GM19397 (cell line): ENCODE results near the gene TAX1BP3.

Experiments
- ATAC-seq: cut with Tn5 transposase; IDR thresholded peaks from one replicate; pipeline ENCODE4 v1.9.1; 2021; ENCODE audit warnings: mild to moderate bottlenecking, moderate library complexity; ENCODE audit not compliant: unreplicated experiment

The TAX1BP3 gene

DNA sequence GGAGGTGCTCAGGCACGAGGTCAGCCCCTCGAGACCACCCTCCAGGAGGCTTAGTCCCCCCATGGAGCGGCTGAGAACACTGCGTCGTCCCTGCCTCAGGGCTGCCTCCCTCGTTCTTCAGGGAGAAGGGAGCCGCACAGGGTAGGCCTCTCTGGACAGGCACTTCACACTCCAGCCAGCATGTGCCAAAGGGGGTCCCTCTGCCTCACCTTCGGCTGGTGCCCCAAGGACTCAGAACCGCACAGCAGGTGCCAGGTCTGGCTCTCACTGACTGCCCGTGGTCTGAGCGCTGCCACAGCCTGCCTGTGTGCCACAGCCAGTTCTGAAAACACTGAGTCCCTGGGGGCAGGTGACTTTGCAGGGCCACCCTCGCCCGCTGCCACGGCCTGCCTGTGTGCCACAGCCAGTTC lies 20.5 kb upstream of the TAX1BP3 start:
- no peak for ATAC-seq

DNA sequence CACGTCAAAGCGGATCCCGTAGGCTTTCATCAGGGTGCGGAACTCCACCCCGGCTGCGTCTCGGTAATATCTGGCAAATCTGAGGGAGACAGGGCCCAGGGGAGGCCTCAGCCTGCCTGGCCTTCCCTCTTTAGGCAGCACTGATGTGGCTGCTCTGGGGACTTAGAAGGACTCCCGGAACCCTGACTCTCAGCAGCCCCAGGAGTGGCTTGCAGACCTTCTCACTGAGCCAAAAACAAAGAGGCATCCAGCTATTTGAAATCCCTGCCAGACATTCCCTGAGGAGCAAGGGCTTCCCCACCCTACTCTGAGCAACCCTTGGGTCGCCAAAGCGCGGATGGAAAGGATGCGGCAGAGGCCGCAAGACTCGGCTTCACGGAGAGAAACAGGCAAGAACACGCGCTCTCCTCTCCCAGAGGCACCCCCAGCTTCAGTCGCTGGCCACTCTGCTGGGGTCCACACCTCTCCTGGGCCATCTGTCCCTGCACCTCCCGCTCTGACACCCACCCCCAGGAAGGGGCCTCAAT lies 19.7 kb upstream of the TAX1BP3 start:
- no peak for ATAC-seq

DNA sequence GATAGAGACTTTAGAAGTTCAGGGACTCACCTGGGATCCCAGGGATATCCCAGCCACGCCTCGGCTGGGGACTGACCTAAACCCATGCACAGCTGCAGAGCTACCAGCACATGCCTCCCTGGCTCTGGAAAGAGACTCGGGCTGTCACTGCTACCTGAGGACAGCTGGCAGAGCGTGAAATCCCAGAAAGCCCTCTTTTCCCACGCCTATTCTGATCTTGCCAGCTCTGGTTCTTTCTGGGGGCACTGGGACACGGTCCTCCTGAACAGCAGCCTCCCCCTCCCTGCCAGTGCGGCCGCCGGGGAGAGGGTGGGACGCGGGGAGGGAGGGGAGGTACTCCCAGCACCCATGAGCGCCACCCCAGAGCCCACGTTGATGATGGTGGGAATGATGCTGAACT lies 16.8 kb upstream of the TAX1BP3 start:
- no peak for ATAC-seq

DNA sequence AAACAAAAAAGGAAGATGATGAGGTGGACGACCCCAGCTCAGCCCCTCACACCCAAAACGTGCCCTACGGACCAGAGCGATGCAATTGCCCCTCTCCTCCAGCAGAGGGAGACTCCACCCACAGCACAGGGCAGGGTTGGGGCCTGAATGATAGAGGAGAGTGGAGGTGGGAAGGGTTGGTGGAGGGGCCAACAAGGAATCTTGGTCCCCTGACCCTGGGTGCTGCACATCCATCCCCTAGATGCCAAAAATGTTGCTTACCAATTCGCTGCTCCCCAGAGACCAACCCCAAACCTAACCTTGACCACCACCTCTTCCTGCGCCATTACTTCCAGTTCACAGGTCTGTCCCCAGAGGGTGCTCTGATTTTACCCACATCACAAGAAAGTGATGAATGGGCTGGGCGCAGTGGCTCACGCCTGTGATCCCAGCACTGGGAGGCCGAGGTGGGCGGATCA lies 14.7 kb upstream of the TAX1BP3 start:
- ATAC-seq: peak; percentile 55

DNA sequence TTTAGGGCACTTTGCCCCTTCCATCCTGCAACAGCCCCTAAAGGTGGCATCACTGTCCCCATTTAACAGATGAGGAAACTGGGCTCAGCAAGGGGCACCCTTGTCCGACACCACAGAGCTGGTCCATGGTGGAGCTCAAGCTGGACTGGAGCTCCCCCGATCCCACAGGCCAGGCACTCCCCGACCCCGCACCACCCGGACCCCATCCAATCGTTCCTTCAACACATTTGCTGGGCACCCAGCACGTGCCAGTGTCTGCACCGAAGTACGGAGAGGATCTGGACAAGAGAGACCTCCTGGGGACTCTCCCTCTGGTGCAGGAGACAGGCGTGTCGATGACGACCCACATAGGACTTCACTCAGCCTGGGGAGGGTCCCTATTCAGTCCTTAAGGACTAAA lies 13.7 kb upstream of the TAX1BP3 start:
- ATAC-seq: no peak

DNA sequence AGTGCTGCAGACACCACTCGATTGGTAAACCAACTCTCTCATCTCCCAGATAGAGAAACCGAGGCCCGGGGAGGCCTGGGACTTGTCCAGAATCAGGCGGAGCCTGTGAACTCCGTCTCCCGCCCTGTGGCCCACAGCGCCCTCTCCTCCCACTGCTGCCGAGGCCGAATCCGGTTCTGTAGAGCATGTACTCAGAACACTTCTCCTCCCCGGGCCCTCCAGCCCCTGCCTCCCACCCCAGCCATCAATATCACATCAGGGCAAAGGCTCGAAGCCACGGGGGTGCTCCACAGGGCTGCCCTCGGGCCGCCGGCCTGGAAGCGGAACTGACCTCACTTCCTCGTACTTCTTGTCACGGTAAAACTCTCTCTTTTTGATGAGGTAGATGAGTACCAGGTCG lies 13.2 kb upstream of the TAX1BP3 start:
- no peak for ATAC-seq

DNA sequence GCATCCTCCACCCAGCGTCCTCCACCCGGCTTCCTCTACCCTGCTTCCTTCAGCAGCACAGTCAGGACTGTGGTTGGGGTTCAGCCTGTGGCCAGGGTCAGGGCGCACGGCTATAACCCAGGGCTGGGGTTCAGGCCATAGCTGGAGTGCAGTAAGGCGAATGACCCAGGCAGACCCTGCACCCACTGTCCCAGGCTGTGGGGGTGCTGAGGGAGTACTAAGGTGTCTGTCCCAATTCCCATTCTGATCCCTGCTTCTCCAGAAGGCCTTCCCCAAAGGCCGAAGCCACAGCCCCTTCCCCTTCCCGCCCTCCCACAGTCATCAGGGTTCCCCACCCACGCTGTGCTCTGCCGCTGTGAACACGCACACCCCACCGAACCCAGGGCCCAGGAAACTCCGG lies 12.7 kb upstream of the TAX1BP3 start:
- no peak for ATAC-seq

DNA sequence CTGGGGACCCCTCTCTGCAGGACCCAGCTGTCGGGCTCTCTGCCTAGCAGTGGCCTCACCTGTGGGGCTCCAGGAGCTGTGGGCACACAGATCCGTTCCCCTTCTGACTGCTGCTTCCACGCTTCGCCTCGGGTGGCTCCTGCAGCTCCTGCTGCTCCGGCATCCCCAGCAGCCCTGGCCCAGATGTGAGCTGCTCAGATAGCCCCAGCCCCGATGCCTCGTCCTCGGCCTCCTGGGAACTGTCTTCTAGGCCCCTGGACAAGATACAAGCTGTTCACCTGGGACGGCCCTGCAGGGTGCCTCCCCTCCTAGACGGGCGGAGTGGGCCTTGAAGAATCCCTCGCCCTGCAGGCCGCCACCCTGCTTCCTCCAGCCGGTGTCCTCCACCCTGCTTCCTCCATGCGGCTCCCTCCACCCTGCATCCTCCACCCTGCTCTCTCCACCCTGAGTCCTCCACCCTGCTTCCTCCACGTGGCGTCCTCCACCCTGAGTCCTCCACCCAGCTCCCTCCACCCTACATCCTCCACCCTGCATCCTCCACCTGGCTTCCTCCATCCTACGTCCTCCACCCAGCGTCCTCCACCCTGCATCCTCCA lies 11.3 kb upstream of the TAX1BP3 start:
- no peak for ATAC-seq

DNA sequence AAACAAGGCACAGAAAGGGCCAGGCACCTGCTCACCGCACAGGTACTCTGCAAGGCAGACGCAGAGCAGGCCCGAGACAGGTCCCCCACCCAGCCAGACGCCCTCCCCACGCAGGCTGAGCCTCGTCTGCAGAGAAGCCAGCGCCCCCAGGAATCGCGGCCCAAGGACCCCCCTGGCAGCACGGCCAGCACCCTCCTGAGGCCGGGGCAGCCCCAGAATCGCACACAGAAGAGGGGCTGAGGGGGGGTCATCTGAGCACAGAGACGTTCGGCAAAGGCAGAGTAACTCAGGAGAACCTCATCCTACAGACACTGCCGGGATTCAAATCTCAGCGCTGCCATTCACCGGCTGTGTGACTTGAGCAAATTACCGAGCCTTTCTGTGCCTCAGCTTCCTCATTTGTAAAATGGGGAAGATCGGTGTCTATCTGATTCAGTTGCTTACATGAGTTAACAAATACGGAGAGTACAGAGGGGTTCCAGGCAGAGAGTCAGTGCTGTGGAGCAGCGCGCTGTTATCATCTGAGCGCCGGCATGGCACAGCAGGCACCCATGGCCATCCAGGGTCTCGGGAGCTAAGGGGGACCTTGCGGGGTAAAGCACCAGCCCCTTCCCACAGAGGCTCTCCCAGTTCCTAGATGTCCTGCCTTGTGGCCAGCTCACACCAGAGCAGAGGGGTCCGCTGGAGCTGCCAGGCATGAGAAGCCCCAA lies 10.6 kb upstream of the TAX1BP3 start:
- no peak for ATAC-seq

DNA sequence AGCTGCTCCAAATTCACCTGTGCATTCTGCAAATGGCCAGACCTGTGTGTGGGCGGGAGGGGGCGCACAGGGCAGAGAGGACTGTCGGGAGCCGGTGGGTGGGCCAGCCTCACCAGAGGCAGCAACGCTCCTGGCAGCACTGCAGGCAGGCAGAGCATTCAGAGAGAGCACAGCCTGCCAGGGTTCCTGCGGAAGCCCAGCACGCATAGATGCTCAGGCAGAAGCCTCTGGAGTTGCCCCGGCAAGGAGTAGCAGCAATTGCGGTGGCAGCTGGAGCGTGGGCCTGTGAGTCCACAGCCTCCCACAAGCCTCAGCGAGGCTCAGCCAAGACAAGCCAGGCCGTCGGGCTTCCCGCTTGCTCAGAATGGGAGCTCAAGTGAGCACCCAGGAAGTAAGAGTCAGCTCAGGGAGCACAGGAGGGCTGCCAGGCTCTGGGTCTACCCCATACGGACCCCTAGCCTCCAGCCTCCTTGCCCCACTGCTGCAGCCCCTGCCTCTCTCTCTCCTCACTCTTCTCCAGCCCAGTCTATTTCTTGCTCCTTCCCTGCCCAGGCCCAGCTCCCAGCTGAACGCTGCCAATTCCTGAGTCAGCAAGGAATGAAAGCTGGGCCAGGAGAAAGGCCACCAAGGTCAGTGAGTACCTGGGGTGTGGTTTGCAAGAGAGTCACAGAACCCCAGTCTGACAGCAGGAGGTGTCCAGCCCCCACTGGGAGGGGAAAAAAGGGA lies 9.9 kb upstream of the TAX1BP3 start:
- ATAC-seq: no peak

DNA sequence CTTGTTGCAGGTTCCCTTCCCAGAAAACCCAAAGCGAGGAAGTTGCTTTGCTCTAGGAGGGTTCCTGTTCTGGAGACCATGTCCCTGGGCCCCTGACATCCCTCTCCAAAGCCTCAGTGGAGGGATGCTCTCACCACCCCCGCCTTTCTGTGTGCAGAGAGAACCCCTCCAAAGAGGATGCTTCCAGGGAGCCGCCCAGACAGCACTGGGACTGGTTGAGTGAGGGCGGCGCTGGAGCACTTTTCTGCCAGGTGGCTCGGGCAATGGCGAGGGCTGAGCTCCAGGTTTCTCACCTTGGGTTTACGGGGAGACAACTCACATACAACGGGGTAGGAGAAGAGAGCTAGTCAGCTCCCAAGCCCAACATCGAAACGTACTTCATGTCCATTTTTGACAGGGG lies 7.5 kb upstream of the TAX1BP3 start:
- no peak for ATAC-seq

DNA sequence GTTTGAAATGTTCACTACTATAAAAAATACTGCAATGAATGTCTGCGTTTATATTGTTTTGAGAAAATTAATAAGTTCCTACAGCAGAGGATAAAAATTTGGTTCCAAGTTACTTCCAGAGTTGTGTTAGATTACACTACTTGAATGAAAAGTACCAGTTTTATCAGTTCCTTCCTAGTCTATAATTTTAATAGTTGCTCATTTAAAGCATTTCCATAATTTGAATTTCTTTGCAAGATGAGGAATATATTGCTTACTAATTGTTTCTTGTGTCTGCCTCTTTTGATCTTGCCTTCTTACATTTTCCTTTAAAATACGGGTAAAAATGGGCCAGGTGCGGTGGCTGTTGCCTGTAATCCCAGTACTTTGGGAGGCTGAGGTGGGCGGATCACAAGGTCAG lies 4.2 kb upstream of the TAX1BP3 start:
- no peak for ATAC-seq

DNA sequence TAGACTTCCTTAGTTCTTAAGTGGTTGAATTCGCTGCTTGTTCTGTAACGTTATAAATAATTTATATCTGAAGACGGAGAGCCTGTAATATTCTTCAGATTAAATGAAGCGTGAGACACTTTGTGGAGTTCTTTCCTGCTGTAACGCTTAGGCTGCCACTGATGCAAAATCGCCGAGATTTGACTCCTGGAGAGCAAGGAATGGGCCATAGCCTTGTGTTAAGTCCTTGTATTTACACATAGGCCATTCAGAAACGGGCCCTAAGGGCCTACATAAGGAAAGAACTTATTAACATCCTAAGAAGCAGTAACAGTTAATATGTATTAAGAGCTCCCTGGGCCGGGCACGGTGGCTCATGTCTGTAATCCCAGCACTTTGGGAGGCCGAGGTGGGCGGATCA lies 1.2 kb upstream of the TAX1BP3 start:
- no peak for ATAC-seq

DNA sequence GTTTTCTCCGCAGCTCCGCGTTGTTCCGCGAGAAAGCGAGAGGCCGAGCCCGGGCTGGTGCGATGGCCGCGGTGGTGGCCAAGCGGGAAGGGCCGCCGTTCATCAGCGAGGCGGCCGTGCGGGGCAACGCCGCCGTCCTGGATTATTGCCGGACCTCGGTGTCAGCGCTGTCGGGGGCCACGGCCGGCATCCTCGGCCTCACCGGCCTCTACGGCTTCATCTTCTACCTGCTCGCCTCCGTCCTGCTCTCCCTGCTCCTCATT lies 638 bp upstream of the TAX1BP3 start:
- peak; percentile 9 for ATAC-seq

DNA sequence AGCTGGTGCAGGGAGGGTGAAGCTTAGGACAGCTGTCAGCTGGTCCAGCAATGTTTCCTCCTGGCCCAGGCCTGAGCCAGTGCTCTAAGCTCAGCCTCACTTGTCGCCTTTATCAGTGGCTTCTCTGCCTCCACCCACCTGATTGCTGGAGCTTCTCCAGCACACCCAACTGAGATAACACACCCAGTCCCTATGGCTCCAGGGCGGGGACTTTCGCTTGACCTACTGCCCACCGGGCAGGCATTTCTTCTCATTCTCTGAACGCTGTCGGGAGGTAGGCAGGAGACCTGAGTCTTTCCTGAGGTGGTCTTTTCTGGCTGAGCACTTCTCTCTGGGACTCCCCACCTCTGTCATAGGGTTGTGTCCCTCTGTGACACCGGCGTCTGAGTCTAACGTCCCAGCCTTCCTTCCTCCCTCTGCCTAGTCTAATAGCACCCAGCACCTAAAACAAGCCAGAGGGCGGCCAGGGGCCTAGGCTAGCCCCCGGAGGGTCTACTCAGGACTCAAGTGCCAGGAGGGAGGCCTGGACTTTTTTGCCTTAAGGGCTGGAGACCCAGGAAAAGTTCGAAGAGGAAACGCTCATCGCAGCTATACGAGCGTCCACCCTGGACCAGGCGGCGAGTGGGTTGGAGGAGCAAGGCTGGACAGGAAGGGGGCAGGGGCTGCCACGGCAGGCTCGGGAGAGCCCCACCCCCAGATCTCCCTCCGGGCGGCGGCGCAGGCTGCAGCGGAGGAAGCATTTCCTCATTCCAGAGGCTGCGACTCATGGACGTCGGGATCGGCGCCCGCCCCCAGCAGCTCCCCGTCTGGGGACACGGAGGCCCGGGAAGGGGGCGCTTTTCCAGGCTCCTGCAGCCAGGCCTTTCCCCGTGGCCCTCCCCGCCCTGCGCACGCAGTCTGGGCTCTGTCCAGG lies 756 bp downstream of the TAX1BP3 start:
- peak; percentile 7 for ATAC-seq

DNA sequence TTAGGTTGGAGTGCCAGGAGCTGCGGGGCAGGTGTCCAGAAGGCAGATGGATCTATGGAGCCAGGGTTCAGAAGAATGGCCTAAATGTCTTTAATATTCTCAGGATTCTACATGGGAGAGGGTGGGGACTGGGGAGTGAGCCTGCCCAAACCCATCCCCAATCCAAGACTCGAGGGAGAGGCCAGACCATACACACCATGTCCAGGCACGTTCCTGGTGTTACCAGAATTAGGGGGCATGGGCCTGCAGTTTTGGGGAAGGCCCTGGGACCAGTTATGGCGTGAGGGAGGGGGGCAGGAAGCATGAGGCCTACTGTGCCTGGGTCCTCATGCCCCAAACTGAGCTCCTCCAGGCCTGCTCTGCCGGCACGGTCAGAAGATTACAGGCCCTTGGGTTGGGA lies 1.9 kb downstream of the TAX1BP3 start:
- no peak for ATAC-seq

DNA sequence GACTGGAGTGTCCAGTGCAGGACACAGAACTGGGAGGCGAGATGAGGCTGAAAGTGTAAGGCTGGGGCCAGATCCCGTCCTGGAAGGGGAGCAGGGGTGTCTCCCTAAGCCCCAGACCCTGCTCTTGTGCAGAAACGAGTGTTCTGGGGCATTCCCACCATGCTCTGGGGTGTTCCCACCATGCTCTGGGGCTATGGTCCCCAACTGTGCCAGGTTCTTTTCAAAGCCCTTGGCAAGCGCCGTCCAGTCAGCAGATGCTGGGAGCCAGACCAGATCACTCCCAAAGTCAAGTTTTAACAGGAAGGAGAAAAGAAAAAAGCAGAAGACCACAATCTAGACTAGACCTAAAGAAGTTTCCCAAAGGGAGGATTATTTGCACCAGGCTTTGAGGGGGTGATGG lies 2.5 kb downstream of the TAX1BP3 start:
- ATAC-seq: no peak

DNA sequence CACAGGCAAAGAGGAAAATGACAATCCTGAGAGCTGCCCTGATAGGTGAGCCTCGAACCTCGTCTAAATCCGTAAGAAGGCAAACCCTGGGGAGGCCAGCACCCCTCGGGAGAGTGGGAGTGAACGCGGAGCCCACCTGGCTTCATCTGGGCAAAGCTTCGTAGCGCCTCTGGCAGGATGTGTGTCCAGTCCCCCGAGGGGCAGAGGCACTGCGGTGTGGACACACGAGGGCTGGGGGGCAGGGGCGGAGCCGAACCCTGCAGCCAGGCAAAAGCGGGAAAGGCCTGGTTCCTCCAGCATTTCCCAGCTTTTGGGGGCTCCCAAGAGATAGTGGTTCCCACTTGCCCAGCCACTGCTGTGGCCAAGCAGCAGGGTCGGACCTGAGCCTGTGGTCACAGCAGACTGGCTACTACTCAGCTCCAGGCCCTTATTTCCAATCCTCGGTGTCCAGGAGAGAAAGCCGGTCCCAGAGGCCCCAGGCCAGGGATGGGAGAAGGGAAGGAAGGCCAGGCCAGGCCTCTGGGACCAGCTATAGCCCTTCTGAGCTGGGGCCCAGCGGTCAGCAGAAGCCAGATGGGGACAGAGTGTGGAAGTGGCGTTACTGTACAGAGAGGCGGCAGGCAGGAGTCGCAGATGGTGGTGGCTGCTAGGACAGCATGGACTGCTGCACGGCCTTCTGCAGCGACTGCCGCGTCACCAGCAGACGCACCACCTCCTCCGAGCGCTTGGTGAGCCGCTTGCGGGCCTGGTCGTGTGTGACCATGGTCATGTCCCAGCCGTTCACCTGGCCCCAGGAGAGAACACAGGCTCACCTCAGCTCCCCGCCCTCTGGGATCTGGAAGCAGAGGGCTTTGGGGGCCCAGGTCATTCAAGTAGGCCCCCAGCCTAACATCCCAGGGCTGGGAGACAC lies 5.0 kb downstream of the TAX1BP3 start:
- no peak for ATAC-seq

DNA sequence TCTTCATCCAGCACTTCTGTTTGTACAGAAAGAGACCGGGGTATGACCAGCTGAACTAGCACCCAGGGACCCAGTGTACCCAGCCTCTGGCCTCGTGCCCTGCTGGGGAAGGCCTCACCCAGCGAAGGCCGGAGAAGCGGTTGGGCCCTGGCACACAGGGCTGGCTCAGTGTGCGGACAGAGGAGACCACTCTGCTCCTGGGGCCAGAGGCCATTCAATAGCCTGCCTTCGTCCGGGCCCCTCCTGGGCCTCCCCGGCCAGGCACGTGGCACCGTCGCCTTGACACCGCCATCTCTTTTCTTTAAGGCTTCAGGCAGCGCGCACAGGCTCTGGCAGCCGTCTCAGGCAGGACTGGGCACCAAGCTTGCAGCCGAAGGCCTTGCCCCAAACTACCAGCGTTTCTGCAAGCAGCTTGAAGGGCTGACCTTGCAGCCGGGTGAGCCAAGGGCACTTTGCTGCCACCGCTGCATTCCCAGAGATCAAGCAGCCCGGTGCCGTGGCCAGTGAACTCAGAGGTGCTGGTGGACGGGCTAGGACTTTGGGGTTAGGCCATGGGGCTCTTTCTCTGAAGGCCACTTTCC lies 8.0 kb downstream of the TAX1BP3 start:
- no peak for ATAC-seq
